ENCODE results near the gene RCC2.

RCC2 gene

GRCh38 chr1:17437580-17438317 lies 1.7 kb downstream of the RCC2 start:
- peak overlapping the region; percentile 75 to 96 for H3K4me3 Mint-ChIP-seq
- no peaks in the 10 kb centered on the region for H3K9me3 Mint-ChIP-seq
- peak; percentile 28 for DNase-seq
- ATAC-seq (replicated peaks) = peak; percentile 32 to 37
- H3K4me1 Mint-ChIP-seq = peaks cover 26 to 50% of the 10 kb centered on the region in 2 donors
- peaks cover 12% of the 10 kb centered on the region in 2 donors for H3K27me3 Mint-ChIP-seq
- peak overlapping the region; percentile 69 for H3K27ac Mint-ChIP-seq
- H3K36me3 Mint-ChIP-seq = peaks cover 9 to 19% of the 10 kb centered on the region in 2 donors

- ATAC-seq (replicated peaks) (no peak), DNase-seq (no peak)
- Mint-ChIP-seq H3K4me1 (peaks cover 32 to 55% of the 10 kb centered on the region in 2 donors), H3K9me3 (no peaks in the 10 kb centered on the region), H3K4me3 (peak overlapping the region; percentile 75 to 81), H3K36me3 (peaks cover 13 to 23% of the 10 kb centered on the region in 2 donors), H3K27me3 (peaks cover 10 to 12% of the 10 kb centered on the region in 2 donors), H3K27ac (peak overlapping the region; percentile 69)
Observed at GRCh38 chr1:17437260-17437579, 2.3 kb downstream of the RCC2 start.

GRCh38 chr1:17436380-17437174 lies 2.9 kb downstream of the RCC2 start:
- no peak for DNase-seq
- Mint-ChIP-seq H3K4me1 (peaks cover 38 to 62% of the 10 kb centered on the region in 2 donors), H3K9me3 (no peaks in the 10 kb centered on the region), H3K36me3 (peaks cover 15 to 27% of the 10 kb centered on the region in 2 donors), H3K4me3 (peak overlapping the region; percentile 75 to 81), H3K27me3 (peaks cover 10 to 12% of the 10 kb centered on the region in 2 donors), H3K27ac (peak overlapping the region; percentile 69)
- ATAC-seq (replicated peaks) = no peak

GRCh38 chr1:17434601-17435000 lies 4.9 kb downstream of the RCC2 start:
- ATAC-seq (replicated peaks) (no peak), DNase-seq (no peak)
- Mint-ChIP-seq H3K36me3 (peaks cover 17 to 35% of the 10 kb centered on the region in 2 donors), H3K9me3 (no peaks in the 10 kb centered on the region), H3K27me3 (no peaks in the 10 kb centered on the region), H3K27ac (peak overlapping the region; percentile 31), H3K4me1 (peaks cover 33 to 62% of the 10 kb centered on the region in 2 donors), H3K4me3 (no peak overlapping the region)

GRCh38 chr1:17434016-17434415 lies 5.5 kb downstream of the RCC2 start:
- H3K27me3 Mint-ChIP-seq = no peaks in the 10 kb centered on the region
- H3K27ac Mint-ChIP-seq = peak overlapping the region; percentile 5
- H3K4me3 Mint-ChIP-seq = no peak overlapping the region
- H3K4me1 Mint-ChIP-seq = peaks cover 36 to 68% of the 10 kb centered on the region in 2 donors
- DNase-seq = no peak
- no peaks in the 10 kb centered on the region for H3K9me3 Mint-ChIP-seq
- peaks cover 19 to 39% of the 10 kb centered on the region in 2 donors for H3K36me3 Mint-ChIP-seq
- no peak for ATAC-seq (replicated peaks)

GRCh38 chr1:17433261-17433660 lies 6.2 kb downstream of the RCC2 start:
- H3K4me1 Mint-ChIP-seq = peaks cover 37 to 68% of the 10 kb centered on the region in 2 donors
- no peaks in the 10 kb centered on the region for H3K27me3 Mint-ChIP-seq
- DNase-seq = no peak
- no peak for ATAC-seq (replicated peaks)
- peak overlapping the region; percentile 47 for H3K27ac Mint-ChIP-seq
- peaks cover 22 to 43% of the 10 kb centered on the region in 2 donors for H3K36me3 Mint-ChIP-seq
- H3K4me3 Mint-ChIP-seq = peak overlapping the region in 1 of 2 donors; percentile 25
- no peaks in the 10 kb centered on the region for H3K9me3 Mint-ChIP-seq

GRCh38 chr1:17432412-17432811 lies 7.1 kb downstream of the RCC2 start:
- peak; percentile 10 to 13 for ATAC-seq (replicated peaks)
- Mint-ChIP-seq H3K27ac (peak overlapping the region; percentile 97), H3K4me1 (peaks cover 37 to 68% of the 10 kb centered on the region in 2 donors), H3K36me3 (peaks cover 22 to 43% of the 10 kb centered on the region in 2 donors), H3K4me3 (peak overlapping the region; percentile 17 to 76), H3K9me3 (no peaks in the 10 kb centered on the region), H3K27me3 (no peaks in the 10 kb centered on the region)
- DNase-seq = no peak

GRCh38 chr1:17429183-17429582 lies 10.3 kb downstream of the RCC2 start:
- no peak overlapping the region for H3K4me3 Mint-ChIP-seq
- peaks cover 33 to 56% of the 10 kb centered on the region in 2 donors for H3K36me3 Mint-ChIP-seq
- DNase-seq = no peak
- H3K27ac Mint-ChIP-seq = peak overlapping the region; percentile 5
- H3K9me3 Mint-ChIP-seq = no peaks in the 10 kb centered on the region
- H3K4me1 Mint-ChIP-seq = peaks cover 31 to 59% of the 10 kb centered on the region in 2 donors
- H3K27me3 Mint-ChIP-seq = no peaks in the 10 kb centered on the region
- no peak for ATAC-seq (replicated peaks)

GRCh38 chr1:17427696-17428660 lies 11.5 kb downstream of the RCC2 start:
- no peaks in the 10 kb centered on the region for H3K27me3 Mint-ChIP-seq
- H3K36me3 Mint-ChIP-seq = peaks cover 36 to 60% of the 10 kb centered on the region in 2 donors

GRCh38 chr1:17425806-17426600 lies 13.5 kb downstream of the RCC2 start:
- Mint-ChIP-seq H3K4me1 (peaks cover 16 to 43% of the 10 kb centered on the region in 2 donors), H3K27me3 (no peaks in the 10 kb centered on the region), H3K27ac (peak overlapping the region; percentile 62), H3K4me3 (no peak overlapping the region), H3K9me3 (no peaks in the 10 kb centered on the region), H3K36me3 (peaks cover 34 to 56% of the 10 kb centered on the region in 2 donors)
- ATAC-seq (replicated peaks) (no peak), DNase-seq (no peak)

More at GRCh38 chr1:17427696-17428660, 11.5 kb downstream of the RCC2 start:
- Mint-ChIP-seq H3K27ac (no peak overlapping the region), H3K4me3 (no peak overlapping the region), H3K4me1 (peaks cover 27 to 55% of the 10 kb centered on the region in 2 donors), H3K9me3 (no peaks in the 10 kb centered on the region)
- DNase-seq (no peak), ATAC-seq (replicated peaks) (no peak)

GRCh38 chr1:17423781-17424245 lies 15.7 kb downstream of the RCC2 start:
- ATAC-seq (replicated peaks) = no peak
- Mint-ChIP-seq H3K27ac (peak overlapping the region; percentile 65), H3K9me3 (no peaks in the 10 kb centered on the region), H3K36me3 (peaks cover 42 to 57% of the 10 kb centered on the region in 2 donors), H3K27me3 (no peaks in the 10 kb centered on the region), H3K4me3 (no peak overlapping the region), H3K4me1 (peaks cover 18 to 38% of the 10 kb centered on the region in 2 donors)
- DNase-seq = no peak

GRCh38 chr1:17422461-17422860 lies 17.0 kb downstream of the RCC2 start:
- peaks cover 16 to 38% of the 10 kb centered on the region in 2 donors for H3K4me1 Mint-ChIP-seq
- H3K36me3 Mint-ChIP-seq = peaks cover 44 to 53% of the 10 kb centered on the region in 2 donors

GRCh38 chr1:17420391-17420918 lies 19.0 kb downstream of the RCC2 start:
- peaks cover 13 to 27% of the 10 kb centered on the region in 2 donors for H3K4me1 Mint-ChIP-seq
- H3K4me3 Mint-ChIP-seq = no peak overlapping the region
- no peaks in the 10 kb centered on the region for H3K27me3 Mint-ChIP-seq
- no peak overlapping the region for H3K27ac Mint-ChIP-seq
- DNase-seq (no peak), ATAC-seq (replicated peaks) (no peak)
- no peaks in the 10 kb centered on the region for H3K9me3 Mint-ChIP-seq
- H3K36me3 Mint-ChIP-seq = peaks cover 43 to 48% of the 10 kb centered on the region in 2 donors

More at GRCh38 chr1:17422461-17422860, 17.0 kb downstream of the RCC2 start:
- H3K27ac Mint-ChIP-seq = peak overlapping the region; percentile 65
- H3K27me3 Mint-ChIP-seq = no peaks in the 10 kb centered on the region
- H3K4me3 Mint-ChIP-seq = no peak overlapping the region
- no peaks in the 10 kb centered on the region for H3K9me3 Mint-ChIP-seq
- DNase-seq = no peak
- ATAC-seq (replicated peaks) = no peak
